ENCODE data around the gene RERGL. TPM values are rescaled to one million over a fixed set of nuclear protein-coding genes. Genes with fewer than 3 reads are reported as not detected.
"Not testable (repeated sequence)": the region's sequence is repeated elsewhere in the genome, so short reads cannot be mapped to it uniquely, and the experiment has no call there.

The RERGL gene, protein sequence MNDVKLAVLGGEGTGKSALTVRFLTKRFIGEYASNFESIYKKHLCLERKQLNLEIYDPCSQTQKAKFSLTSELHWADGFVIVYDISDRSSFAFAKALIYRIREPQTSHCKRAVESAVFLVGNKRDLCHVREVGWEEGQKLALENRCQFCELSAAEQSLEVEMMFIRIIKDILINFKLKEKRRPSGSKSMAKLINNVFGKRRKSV
- total RNA-seq: 1 to 10 TPM; 2.7 to 6.2 TPM
- long read RNA-seq, partial matches to known transcripts: 0 of 1 reads
- long read RNA-seq, other reads (novel, unspliced or antisense): 1 of 1 reads

DNA sequence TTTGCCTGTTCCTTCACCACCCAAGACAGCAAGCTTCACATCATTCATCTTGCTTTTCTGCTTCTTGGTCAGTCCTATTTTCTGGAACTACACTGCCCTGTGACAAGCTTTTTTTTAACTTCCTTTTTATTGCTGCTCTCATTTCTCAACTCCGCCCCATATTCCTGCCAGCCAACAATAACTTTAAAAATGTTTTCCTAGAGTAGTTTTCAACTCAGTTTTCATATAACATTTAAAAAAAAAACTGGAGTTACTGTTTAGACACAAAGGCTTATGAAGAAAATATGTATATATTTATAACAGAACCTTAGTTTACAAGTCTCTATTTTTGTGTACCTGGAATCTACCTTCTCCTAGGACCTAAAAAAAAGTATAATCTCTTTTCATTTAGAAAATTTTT lies at the start of gene RERGL:
Gene RERGL, minus strand, starts transcription at position 101 of the 400 bp plus-strand sequence. Its CDS starts 53 bp downstream, at position 48.
- ATAC-seq: no peak
- intact Hi-C loops (cut with DNase I, micrococcal nuclease): no loop called here
- no peak for DNase-seq

DNA sequence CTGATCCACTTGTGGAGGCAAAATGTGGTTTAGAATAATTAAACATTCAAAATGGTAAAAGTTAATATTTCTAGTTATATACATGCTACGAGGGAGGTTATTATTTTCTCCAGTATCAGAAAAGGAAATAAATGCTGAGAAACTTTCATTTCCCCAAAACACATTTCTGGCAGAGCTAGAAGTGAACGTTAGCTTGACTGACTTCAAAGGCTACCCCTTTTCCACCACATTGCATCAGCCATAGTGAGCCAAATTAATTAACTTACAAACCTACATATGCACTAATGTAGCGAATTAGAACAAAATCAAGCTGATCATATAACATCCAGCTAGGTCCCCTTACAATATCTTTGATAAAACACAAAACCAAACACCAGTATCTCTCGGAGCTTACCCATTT lies 49.3 kb upstream of the RERGL start:
- DNase-seq: no peak
- no peak for ATAC-seq
- intact Hi-C loops (cut with DNase I, micrococcal nuclease): no loop called here

DNA sequence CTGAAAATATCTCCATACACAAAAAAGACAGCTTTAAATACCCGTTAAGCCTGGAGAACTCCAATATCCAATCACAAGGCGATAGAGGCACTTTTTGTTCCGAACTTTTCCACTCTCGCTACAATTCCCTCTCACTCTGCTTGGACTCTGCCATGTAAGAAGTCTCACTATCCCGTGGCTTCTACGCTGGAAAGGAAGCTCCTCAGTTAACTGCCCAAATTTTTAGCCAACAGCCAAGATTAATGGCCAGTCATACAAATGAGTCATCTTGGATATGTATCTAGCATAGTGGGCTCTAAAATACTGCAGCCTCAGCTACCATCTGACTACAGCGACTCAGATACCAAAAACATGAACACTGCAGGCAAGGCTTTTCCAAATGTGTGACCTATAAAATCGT lies 45.5 kb upstream of the RERGL start:
- intact Hi-C loops (cut with DNase I, micrococcal nuclease): no loop called here
- DNase-seq (no peak), ATAC-seq (no peak)

DNA sequence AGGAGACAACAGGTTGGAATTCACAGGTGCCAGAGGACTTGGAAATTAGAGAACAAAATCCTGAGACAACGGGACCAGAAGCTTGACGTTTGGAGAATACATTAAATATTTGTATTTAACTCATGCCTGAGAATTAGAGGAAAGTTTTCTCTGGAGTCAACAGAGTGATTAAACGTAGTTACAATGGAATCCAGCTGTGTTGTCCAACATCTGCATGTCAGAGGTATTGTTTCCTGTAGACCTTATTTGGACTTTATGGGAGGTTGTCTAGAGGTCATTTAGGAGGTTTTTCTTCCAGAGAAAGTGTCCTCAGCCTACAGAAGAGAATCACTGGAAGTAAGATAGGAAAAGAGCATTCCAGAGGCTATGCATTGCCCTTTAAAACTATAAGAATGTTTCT lies 45.1 kb upstream of the RERGL start:
- ATAC-seq (no peak), DNase-seq (no peak)
- intact Hi-C loops (cut with DNase I, micrococcal nuclease): no loop called here

DNA sequence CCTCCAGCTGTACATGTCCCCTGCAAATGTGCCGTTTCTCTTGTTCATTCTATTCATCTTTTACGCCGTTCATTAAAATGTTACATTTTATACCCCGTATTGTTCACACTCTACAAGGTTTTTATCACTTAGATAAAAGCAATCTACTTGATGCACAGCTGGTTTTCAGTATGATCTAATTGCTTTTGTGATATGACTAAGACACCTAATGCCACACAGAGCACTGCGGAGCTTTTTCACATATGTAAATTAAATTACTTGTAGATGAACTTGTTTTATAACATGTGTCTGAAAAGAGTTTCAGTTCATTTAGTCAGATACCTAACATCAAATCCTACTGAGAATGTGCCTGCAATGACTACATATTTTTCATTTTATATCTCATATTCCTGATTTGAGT lies 40.9 kb upstream of the RERGL start:
- no peak for DNase-seq
- intact Hi-C loops (cut with DNase I, micrococcal nuclease): no loop called here
- no peak for ATAC-seq

DNA sequence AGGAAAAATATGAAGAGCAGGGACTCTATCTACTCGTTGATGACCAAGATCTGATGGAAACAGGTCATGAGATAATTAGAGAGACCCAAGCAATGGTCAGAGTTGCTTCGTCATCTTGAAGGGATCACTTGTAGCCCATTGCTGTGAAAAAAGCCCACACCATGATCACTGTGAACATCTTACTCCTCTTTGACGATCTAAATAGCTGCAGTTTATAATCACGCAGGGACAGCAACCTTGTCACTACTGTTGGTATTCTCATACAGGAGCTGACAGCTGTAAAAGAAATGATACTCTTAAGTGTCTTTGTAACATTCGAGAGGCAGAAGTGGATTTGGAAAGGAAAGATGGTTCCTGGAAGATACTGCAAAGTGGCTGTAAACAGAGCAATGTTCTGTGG lies 33.7 kb upstream of the RERGL start:
- DNase-seq (no peak), ATAC-seq (no peak)
- intact Hi-C loops (cut with DNase I, micrococcal nuclease): no loop called here

DNA sequence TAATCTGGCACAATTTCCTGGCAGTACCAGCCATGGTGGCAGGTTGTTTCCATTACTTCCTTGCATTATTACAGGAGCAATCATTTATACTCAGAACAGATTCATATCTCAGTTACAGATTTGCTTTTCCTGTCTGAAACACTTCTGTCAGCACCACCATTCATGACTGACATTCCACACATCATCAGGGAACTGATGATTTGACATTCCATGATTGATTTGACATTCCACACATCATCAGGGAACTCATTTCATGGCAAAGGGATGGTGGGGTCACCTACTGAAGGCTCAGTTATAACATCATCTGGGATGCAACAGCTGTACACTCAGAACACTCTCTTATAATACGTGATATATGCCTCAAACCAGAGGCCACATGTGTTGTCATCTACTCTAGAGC lies 30.9 kb upstream of the RERGL start:
- DNase-seq: no peak
- ATAC-seq: no peak
- intact Hi-C loops (cut with DNase I, micrococcal nuclease): no loop called here

DNA sequence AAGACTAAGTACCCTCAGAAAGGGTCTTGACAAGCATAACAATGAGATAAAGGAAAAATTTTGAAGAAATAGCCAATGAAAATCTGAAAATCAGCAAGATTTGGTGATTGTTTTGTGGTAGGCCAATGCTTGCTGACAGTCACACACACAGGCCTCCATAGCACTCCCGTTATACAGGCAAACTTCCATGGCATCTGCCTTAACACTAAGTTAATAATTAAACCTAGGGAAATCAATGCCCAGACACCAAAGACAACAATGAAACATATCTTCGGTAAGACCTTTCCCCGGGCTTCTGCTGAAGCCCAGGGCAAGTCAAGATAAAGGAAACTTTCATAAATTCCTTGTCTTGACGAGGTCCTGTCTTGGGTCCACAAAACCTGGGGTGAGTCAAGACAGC lies 18.6 kb upstream of the RERGL start:
- DNase-seq: no peak
- no peak for ATAC-seq
- intact Hi-C loops (cut with DNase I, micrococcal nuclease): no loop called here

DNA sequence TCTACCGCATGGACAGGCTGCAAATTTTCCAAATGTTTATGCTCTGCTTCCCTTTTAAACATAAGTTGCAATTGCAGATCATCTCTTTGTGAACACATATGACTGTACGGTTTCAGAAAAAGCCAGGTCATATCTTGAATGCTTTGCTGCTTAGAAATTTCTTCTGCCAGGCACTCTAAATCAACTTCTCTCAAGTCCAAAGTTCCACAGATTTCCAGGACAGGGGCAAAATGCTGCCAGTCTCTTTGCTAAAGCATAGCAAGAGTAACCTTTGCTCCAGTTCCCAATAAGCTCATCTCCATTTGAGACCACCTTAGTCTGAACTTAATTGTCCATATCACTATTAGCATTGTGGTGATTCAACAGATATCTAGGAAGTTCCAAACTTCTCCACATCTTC lies 13.6 kb upstream of the RERGL start:
- intact Hi-C loops (cut with DNase I, micrococcal nuclease): no loop called here
- DNase-seq (no peak), ATAC-seq (no peak)

DNA sequence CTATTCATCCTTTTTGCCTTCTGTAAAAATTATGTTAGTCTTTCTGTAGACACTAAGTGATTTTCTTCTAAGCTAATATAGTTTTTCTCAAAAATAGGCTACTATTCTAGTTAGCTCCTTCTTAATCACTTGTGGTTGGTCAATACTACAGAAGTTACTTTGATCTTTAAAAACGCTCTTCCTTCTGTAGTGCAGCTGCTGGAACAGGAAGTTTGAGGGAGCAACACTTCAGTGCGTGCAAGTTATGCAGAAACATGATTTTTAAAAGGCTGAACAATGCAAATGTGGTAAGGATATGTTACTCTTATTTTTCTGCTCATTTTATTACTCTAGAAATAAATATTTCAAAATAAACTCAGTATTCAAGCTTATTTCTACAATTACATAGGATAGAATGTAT lies 11.1 kb upstream of the RERGL start:
- ATAC-seq (no peak), DNase-seq (no peak)
- intact Hi-C loops (cut with DNase I, micrococcal nuclease): no loop called here

DNA sequence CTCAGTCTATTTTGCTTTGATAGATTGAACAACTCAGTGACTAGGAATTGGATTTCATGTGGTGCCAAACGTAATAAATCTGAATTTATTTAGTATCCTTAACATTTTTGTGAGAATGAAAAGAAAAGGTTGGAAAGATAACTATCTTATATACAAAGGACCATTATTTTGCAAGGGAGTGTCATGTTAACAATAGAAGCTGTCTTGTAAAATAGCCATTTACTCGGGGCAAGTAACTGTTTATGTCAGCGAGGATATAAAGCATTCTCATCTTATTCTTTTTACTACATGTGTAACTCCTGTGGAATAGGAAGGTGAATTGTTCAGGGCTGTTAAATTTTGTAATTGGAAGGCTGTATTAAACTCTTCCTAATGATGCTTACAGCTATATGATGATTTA lies 5.9 kb downstream of the RERGL start:
- intact Hi-C loops (cut with DNase I, micrococcal nuclease): no loop called here
- DNase-seq (no peak), ATAC-seq (no peak)

DNA sequence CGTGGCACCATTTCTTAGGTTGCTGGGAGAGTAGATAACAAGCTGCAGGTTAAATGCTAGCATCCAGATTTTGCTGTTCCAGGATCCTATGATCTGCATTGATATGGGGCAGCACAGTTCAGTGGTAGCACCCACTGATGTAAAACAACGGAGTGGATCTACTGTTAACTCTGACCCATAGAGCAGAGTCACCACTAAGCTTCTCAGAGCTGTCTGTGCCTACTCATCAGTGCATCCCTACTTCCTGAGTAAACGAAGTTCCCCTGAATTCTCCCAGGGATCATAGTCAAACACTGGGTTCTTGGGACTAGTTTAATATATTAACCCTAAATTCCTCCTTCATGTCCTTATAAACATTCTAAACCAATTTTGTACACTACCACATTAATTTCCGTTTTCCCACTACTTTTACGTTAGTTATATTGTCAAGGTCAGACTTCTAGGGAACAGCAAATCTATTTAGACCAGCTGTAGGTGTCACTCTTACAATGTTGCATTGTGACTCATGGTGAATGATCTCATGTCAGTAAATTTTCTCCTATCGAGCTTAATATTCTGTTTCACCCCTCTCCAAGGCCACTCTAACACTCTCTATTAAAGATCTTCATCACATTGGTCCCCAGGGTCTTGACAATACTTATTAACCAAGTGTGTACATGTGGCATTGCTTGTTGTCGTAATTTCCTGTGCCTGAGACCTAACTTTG lies 10.3 kb downstream of the RERGL start:
- intact Hi-C loops (cut with DNase I, micrococcal nuclease): no loop called here
- ATAC-seq (no peak), DNase-seq (no peak)

DNA sequence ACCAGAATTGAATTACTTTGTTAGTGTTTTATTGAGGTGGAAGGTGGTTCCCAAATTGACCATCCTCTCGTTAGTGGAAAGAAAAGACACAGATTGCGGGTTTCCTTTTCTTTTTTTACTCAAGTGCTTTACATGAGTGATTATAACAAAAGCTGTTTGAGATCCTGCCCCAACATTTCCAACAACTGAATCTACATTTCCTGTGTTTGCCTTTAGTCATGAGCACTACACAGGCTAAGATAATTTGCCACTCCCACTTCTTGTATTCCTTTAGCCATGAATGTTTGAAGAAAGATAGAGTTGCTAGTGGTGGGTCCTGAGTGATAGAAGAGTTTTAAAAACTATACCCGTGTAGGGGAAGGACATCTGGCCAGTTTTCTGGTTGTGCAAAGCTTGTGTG lies 16.0 kb downstream of the RERGL start:
- DNase-seq (no peak), ATAC-seq (no peak)
- intact Hi-C loops (cut with DNase I, micrococcal nuclease): no loop called here

DNA sequence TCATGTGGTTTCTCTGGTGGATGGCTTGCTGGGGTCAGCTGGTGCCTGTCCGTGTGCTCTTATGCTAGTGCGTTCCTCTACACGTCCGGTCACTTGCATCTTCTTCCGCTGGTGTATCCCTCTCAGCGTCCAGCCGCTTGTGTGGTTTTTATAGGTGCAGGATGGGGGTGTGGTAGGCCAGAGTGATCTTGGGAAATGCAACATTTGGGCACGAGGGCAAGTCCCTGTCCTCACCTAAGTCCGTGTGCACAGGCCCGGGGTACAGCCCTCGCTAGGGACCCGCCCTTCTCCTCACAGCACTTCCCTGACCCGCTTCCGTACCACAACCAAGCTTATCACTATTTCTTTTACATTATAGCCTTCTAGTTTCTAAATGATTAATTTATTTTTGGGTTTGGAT lies 17.3 kb downstream of the RERGL start:
- no peak for ATAC-seq
- no peak for DNase-seq
- intact Hi-C loops (cut with DNase I, micrococcal nuclease): no loop called here

DNA sequence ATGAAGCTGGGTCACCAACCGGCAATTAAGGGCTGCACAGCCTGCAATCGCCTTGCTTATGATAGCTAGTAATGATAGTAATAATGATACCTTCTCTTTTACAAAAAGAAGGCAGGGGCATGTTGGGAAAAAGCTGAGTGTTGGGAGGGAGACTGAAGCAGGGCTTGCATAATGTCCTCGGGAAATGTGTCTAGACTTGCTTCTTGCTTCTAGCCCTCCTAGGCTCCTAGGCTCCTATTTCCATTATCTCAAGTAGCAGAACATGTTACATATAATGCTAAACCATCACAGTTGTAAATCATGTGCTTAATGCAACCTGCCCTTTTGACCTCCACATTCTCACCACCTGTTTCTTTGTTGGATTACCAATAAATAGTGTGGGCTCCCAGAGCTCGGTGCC lies 18.7 kb downstream of the RERGL start:
- ATAC-seq: no peak
- intact Hi-C loops (cut with DNase I, micrococcal nuclease): no loop called here

DNA sequence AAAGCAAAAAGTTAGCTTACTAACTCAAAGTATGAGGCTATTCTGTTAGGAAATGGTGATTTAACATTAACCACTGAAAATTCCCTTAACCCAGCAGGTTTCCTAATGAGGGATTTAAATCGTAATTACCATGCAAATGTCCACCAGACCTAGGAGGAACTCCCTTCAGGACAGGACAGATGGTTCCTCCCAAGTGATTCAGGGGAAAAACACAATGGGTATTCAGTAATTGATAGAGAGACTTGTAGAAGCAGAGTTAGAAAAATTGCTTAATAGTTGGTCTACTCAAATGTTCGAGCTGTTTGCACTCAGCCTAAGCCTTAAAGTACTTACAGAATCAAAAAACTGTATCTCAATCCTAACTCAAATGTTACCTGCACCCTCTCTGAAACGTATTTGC lies 21.6 kb downstream of the RERGL start:
- no peak for DNase-seq
- intact Hi-C loops (cut with DNase I, micrococcal nuclease): no loop called here
- no peak for ATAC-seq

More for the DNA sequence above, 18.7 kb downstream of the RERGL start:
- no peak for DNase-seq

DNA sequence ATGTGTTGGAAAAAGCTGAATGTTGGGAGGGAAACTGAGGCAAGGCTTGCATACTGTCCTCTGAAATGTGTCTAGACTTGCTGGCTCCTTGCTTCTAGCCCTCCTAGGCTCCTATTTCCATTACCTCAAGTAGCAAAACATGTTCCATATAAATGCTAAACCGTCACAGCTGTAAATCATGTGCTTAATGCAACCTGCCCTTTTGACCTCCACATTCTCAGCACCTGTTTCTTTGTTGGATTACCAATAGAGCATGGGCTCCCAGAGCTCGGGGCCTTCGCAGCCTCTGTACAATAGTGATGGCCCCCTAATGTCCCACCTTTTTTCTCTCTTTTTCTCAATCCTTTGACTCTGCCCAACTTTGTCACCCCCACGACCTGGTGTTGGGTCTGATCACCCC lies 23.3 kb downstream of the RERGL start:
- no peak for ATAC-seq
- no peak for DNase-seq
- intact Hi-C loops (cut with DNase I, micrococcal nuclease): no loop called here

DNA sequence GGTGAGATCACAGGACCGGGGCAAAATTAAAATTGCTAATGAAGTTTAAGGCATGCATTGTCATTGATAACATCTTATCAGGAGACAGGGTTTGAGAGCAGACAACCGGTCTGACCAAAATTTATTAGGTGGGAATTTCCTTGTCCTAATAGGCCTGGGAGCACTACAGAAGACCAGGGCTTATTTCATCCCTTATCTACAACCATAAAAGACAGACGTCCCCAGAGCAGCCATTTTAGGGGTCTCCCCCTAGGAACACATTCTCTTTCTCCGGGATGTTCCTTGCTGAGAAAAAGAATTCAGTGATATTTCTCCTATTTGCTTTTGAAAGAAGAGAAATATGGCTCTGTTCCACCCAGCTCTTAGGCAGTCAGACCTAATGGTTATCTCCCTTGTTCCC lies 27.1 kb downstream of the RERGL start:
- ATAC-seq; DNase-seq; intact Hi-C loops (cut with DNase I, micrococcal nuclease): not testable (repeated sequence)

DNA sequence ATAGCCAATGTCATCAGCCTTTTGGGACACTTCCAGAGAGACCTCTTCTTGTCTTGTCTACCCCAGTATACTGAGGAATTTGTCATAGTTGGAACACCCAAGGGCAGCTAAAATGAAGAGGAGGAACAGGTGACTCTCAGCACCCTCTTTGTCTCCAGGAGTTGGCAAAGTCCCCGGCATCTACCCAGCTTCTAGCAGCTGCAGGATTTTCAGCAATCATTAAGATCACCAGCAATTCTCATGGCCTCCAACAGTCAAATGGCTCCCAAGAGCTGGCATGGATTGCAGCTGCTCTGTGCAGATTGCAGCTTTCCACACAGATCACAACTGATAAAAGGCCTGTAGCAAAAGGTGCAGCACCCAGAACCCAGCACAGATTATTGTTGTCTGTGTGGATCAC lies 32.9 kb downstream of the RERGL start:
- DNase-seq (no peak), ATAC-seq (no peak)
- intact Hi-C loops (cut with DNase I, micrococcal nuclease): no loop called here

DNA sequence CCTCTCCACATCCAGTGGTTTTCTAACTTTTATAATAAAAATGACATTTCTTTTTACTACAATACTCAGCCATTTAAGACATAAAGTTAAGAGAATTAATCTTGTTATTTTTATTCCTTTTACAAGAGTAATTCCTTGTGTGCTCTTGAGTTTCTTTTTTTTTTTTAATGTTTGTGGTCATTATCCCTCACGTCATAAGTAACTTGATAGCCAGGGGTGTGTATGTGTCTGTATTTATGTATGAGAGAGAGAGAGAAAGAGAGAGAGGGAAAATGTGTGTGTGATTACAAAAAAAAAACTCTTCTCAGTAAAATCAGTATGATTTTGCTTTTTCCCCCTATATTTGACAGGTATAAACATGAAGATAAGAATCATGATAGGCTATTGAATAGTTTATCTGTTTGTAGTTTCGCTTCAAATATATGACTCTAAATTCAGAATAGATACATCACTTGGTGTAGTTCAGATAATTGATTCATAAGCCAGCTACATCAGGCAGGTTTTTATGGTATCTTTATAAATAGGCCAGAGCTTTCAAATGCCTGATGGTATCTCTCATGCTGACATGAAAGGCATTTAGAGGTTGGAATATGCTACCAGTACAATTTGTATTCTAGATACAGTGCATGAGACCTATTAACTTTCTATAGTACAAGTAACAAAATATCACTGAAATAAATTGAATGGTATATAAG lies 34.9 kb downstream of the RERGL start:
- DNase-seq (no peak), ATAC-seq (no peak)
- intact Hi-C loops (cut with DNase I, micrococcal nuclease): no loop called here
